GM12891 (cell line): ENCODE measurements around the gene ZCCHC18.

ENCODE experiments used
- PAX5 ChIP-seq: IDR thresholded peaks from 2 replicates; pipeline ENCODE4 v1.6.1; 2011; ENCODE audit warnings: low read length, moderate library complexity, mild to moderate bottlenecking; ENCODE audit not compliant: insufficient read depth, severe bottlenecking
- POLR2A ChIP-seq: IDR thresholded peaks from 2 replicates; pipeline ENCODE4 v1.6.1; 2011; ENCODE audit warnings: low read depth, low read length, control low read depth
- POLR2AphosphoS5 ChIP-seq: IDR thresholded peaks from 2 replicates; pipeline ENCODE4 v1.6.1; 2011; ENCODE audit warnings: low read depth, low read length, control low read depth
- SPI1 ChIP-seq: IDR thresholded peaks from 2 replicates; pipeline ENCODE4 v1.6.1; 2011; ENCODE audit warnings: low read depth, low read length, control low read depth
- TAF1 ChIP-seq: IDR thresholded peaks from 2 replicates; pipeline ENCODE4 v1.6.1; 2011; ENCODE audit warnings: low read depth, low read length, control low read depth

DNA sequence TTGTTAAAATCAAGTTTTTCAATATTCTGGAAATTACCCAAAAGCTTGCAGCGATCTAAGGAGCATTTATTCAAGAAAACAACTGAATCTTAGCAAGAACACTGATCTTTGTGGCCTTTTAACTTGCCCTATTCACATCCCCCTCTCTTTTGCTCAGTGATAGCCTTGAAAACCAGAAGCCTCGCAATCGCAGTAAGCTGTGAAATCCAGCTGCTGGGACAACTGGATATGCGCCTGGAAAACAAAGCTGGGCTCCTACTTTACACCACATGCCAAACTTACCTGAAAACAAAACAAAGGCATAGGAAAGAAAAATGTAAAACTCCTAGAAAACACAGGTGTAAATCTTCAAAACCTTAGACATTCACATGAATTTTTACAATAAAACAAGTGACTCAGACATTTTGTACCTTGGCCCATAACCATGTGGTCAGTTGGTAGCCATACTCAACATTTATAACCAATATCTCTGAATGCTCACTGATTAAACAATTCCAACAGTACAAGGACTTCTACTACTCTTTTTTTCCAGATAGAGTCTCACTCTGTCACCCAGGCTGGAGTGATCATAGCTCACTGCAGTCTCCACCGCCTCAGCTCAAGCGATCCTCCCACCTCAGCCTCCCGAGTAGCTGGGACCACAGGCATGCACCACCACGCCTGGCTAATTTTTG lies 28.9 kb downstream of the ZCCHC18 start:
- no peak for TF ChIP-seq POLR2AphosphoS5
- TF ChIP-seq POLR2A, result no peak
- TF ChIP-seq TAF1, result no peak
- no peak for TF ChIP-seq PAX5
- TF ChIP-seq SPI1, result no peak
